Esophagus squamous epithelium (tissue), 5 donors: ENCODE data around the gene TMEM131L. TPM values are rescaled to one million over a fixed set of nuclear protein-coding genes. Genes with fewer than 3 reads are reported as not detected.
A peak's percentile ranks its signal among the peaks of the same experiment; 100 is the strongest.

Experiments
- DNase-seq: peaks from one replicate; lab custom pipeline; 2025; lab: John Stamatoyannopoulos, UW
- H3K27ac ChIP-seq, 4 donors: fragments of 200-600 bp; sonication (generic); one replicate each; pipeline ENCODE4 v1.5.1; 2016 to 2019; ENCODE audit warnings: mild to moderate bottlenecking in 1 of 4
- H3K27me3 ChIP-seq, 4 donors: fragments of 200-600 bp; sonication (generic); 1 replicate in 3 of 4; 2 replicates in 1 of 4; pipeline versions ENCODE4 v1.5.1 to v1.6.0; 2017 to 2021; ENCODE audit warnings: antibody characterized with exemption in 1 of 4
- H3K36me3 ChIP-seq, 3 donors: fragments of 200-600 bp; sonication (generic); one replicate each; pipeline ENCODE4 v1.5.1; 2016 to 2019
- H3K4me1 ChIP-seq, 3 donors: fragments of 200-600 bp; sonication (generic); one replicate each; pipeline ENCODE4 v1.5.1; 2017 to 2019
- H3K4me3 ChIP-seq, 4 donors: fragments of 200-600 bp; sonication (generic); 1 replicate in 3 of 4; 2 replicates in 1 of 4; pipeline ENCODE4 v1.5.1; 2016 to 2019; ENCODE audit warnings: mild to moderate bottlenecking in 2 of 4, moderate library complexity in 1 of 4
- H3K9me3 ChIP-seq, 3 donors: fragments of 200-600 bp; sonication (generic); one replicate each; pipeline ENCODE4 v1.5.1; 2016 to 2019
- POLR2A ChIP-seq, 4 donors: fragments of 450-650 bp; IDR thresholded peaks; one replicate each; pipeline ENCODE4 v1.6.1; 2017; ENCODE audit warnings: antibody characterized with exemption in 4 of 4, mild to moderate bottlenecking in 4 of 4, moderate library complexity in 3 of 4
- WGBS, 2 donors: methylation state at CpG; one replicate each; pipeline ENCODE4 v1.1.5; 2018; 5-methylcytosine and 5-hydroxymethylcytosine counted together
- intact Hi-C: fragments of 100-400 bp; cut with DNase I; formaldehyde crosslinking; loops from one replicate; pipeline ENCODE4 v1.15.0; 2022
- total RNA-seq, 4 donors: library from RNA; depleted of rRNA; stranded (reverse); fragments of >200 nt; gene quantifications; one replicate each; pipeline ENCODE4 v1.1.0, GENCODE V29; 2016
- TF ChIP-seq, protein P1 (sequence below), 6 experiments: fragments of 450-650 bp in 4 of 6; fragments of 200-600 bp in 2 of 6; sonication (generic) in 2 of 6; IDR thresholded peaks; one replicate each; pipeline ENCODE4 v1.5.1; 2016 to 2019; ENCODE audit warnings: antibody characterized with exemption in 6 of 6, mild to moderate bottlenecking in 4 of 6, moderate library complexity in 4 of 6
- donor health status: DM: yes; HTN: yes; CAD: no.

TMEM131L gene
- total RNA-seq, 4 donors from 2014 or later, result 9.2 to 14.7 (median 12.4) TPM

DNA sequence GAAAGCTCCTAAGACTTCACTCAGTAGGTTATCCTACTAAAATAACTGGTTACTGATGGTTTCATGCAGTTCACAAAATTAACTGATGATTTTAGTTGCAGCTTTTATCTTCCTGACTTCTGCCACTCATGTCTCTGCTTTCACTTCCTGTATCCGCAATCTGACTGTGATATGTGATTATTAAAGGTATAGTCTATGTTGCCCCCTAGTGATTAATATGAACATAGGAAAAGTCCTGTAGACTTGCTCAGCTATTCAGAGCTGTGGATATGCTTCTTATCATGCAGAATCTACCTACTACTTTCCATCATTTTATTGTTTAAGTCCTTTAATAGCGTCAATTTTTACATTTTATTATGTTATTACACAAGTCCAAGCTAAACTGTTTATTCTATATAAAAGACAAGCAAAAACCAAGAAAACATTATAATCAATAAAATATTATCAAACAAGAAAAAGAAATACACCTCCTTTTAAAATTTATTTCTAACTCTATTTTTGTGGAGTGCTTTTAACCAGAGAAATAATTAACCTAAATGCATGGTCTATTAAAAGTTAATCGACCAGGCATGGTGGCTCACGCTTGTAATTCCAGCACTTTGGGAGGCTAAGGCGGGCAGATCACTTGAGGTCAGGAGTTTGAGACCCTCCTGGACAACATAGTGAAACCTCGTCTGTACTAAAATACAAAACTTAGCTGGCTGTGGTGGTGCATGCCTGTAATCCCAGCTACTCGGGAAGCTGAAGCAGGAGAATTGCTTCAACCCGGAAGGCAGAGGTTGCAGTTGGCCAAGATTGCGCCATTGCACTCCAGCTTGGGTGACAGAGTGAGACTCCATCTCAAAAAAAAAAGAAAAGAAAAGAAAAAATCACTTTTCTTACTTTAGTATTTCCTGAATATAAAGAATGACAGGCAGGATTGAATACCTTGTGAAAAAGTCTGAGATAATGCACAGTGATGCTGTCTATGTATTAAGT lies 177.5 kb downstream of the TMEM131L start:
- WGBS, 2 donors, result 75 to 76% methylated on average over 9 of the region's 9 CpGs
- H3K27ac ChIP-seq, result no peak overlapping the region
- intact Hi-C loops, result no loop called here

DNA sequence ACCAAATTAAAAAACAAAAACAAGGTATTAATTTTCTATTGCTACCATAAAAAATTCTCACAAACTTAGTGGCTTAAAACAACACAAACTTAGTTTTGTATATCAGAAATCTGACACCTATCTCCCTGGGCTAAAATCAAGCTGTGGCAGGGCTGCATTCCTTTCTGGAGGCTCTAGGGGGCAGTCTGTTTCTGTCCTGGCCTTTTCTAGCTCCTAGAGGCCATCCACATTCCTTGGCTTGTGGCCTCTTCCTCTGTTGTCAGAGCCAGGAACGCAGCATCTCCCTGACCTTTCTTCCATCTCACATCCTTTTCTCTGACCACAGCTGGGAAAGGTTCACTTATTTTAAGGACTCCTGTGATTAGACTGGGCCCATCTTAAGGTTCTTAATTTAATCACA lies 179.0 kb downstream of the TMEM131L start:
- Histone ChIP-seq H3K27ac (no peak overlapping the region), H3K4me3 (no peak overlapping the region), H3K4me1 (no peaks in the 10 kb centered on the region), H3K36me3 (no peaks in the 10 kb centered on the region), H3K27me3 (no peaks in the 10 kb centered on the region), H3K9me3 (peaks cover 0 to 3% (median 0%) of the 10 kb centered on the region in 3 donors)
- TF ChIP-seq POLR2A (IDR thresholded peaks at IDR 0.05), result no peak
- TF ChIP-seq, protein P1, sequence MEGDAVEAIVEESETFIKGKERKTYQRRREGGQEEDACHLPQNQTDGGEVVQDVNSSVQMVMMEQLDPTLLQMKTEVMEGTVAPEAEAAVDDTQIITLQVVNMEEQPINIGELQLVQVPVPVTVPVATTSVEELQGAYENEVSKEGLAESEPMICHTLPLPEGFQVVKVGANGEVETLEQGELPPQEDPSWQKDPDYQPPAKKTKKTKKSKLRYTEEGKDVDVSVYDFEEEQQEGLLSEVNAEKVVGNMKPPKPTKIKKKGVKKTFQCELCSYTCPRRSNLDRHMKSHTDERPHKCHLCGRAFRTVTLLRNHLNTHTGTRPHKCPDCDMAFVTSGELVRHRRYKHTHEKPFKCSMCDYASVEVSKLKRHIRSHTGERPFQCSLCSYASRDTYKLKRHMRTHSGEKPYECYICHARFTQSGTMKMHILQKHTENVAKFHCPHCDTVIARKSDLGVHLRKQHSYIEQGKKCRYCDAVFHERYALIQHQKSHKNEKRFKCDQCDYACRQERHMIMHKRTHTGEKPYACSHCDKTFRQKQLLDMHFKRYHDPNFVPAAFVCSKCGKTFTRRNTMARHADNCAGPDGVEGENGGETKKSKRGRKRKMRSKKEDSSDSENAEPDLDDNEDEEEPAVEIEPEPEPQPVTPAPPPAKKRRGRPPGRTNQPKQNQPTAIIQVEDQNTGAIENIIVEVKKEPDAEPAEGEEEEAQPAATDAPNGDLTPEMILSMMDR (IDR thresholded peaks at IDR 0.05), result peak in 2 of 6 experiments; percentile 27 to 55
- 70 to 81% methylated on average over 1 of the region's 1 CpG for WGBS, 2 donors
- DNase-seq, result no peak
- intact Hi-C loops, result no loop called here

More for the DNA sequence above, 177.5 kb downstream of the TMEM131L start:
- Histone ChIP-seq H3K36me3 (no peaks in the 10 kb centered on the region), H3K9me3 (peaks cover 0 to 3% (median 0%) of the 10 kb centered on the region in 3 donors), H3K4me1 (no peaks in the 10 kb centered on the region), H3K27me3 (no peaks in the 10 kb centered on the region), H3K4me3 (no peak overlapping the region)
- DNase-seq, result no peak
- TF ChIP-seq POLR2A (IDR thresholded peaks at IDR 0.05), result no peak
- TF ChIP-seq, protein P1 (IDR thresholded peaks at IDR 0.05), result peak in 5 of 6 experiments; percentile 36 to 64 (median 44)

DNA sequence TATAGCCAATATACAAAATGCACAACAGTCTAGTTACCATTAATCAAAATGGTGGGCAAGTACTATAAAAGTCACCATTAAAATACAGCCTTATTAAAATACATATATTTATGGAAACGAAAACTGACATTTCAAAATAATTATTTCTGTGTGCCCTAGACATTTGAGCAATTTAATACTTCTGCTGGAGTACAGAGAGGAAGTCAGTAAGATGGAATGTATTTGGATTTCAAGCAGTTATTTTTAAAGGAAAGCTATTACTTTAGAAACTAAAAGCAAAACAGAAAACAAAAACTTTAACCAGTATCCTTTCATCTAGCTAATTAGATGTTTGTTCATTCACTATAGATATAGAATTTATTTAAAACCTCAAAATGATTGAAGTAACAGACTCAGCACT lies 180.1 kb downstream of the TMEM131L start:
- H3K27ac ChIP-seq, result no peak overlapping the region
- WGBS, 2 donors, result 67 to 81% methylated on average over 1 of the region's 1 CpG
- no peaks in the 10 kb centered on the region for H3K27me3 ChIP-seq
- no peak for DNase-seq
- TF ChIP-seq, protein P1 (IDR thresholded peaks at IDR 0.05), result no peak
- TF ChIP-seq POLR2A (IDR thresholded peaks at IDR 0.05), result no peak
- H3K36me3 ChIP-seq, result no peaks in the 10 kb centered on the region
- intact Hi-C loops, result no loop called here
- peaks cover 0 to 3% (median 0%) of the 10 kb centered on the region in 3 donors for H3K9me3 ChIP-seq
- H3K4me1 ChIP-seq, result peaks cover 0 to 1% (median 0%) of the 10 kb centered on the region in 3 donors
- H3K4me3 ChIP-seq, result no peak overlapping the region

DNA sequence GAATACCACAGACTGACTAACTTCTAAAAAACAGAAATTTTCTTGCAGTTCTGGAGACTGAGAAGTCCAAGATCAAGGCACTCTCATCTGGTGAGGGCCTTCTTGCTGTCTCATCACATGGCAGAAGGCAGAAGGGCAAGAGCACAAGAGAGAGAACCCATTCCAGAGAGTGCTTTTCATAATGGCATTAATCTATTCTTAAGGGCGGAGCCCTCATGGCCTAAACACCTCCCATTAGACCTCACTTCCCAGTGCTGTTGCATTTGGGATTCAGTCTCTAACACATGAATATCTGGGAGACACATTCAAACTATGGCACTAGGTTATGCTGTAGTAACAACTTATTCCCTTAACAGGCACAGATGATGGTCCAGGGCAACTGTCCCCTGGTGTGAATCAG lies 180.8 kb downstream of the TMEM131L start:
- 100% methylated on average over 1 of the region's 1 CpG; no CpG with 5 or more reads in 1 of the 2 donors for WGBS, 2 donors
- no peaks in the 10 kb centered on the region for H3K36me3 ChIP-seq
- no peaks in the 10 kb centered on the region for H3K27me3 ChIP-seq
- peaks cover 0 to 8% (median 0%) of the 10 kb centered on the region in 3 donors for H3K4me1 ChIP-seq
- TF ChIP-seq, protein P1 (IDR thresholded peaks at IDR 0.05), result no peak
- no peak for TF ChIP-seq POLR2A (IDR thresholded peaks at IDR 0.05)
- intact Hi-C loops, result no loop called here
- H3K27ac ChIP-seq, result no peak overlapping the region
- no peak for DNase-seq
- H3K9me3 ChIP-seq, result peaks cover 0 to 3% (median 0%) of the 10 kb centered on the region in 3 donors
- no peak overlapping the region for H3K4me3 ChIP-seq

DNA sequence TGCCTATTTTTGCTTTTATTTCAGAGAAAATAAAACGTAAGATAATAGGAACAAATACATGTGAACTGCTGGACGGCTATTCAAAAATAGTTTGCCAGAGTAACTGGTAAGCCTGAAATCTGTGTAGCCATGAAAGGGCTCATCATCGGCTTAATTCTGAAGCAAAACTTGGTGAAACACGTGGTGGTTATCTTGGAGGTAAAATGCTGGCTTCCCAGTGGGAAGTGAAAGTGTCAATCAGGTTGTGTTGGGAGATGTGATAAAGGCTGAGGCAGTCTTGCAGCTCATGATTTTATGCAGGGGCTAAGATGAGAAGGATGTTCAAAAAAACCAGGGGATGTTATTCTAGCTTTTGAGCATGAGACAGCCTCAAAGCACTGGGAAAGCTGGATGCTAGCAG lies 181.8 kb downstream of the TMEM131L start:
- H3K27me3 ChIP-seq, result no peaks in the 10 kb centered on the region
- H3K9me3 ChIP-seq, result peaks cover 0 to 3% (median 0%) of the 10 kb centered on the region in 3 donors
- 69 to 70% methylated on average over 4 of the region's 4 CpGs for WGBS, 2 donors
- DNase-seq, result no peak
- H3K27ac ChIP-seq, result no peak overlapping the region
- no peaks in the 10 kb centered on the region for H3K36me3 ChIP-seq
- intact Hi-C loops, result no loop called here
- H3K4me1 ChIP-seq, result peaks cover 0 to 15% (median 0%) of the 10 kb centered on the region in 3 donors
- H3K4me3 ChIP-seq, result no peak overlapping the region
- no peak for TF ChIP-seq POLR2A (IDR thresholded peaks at IDR 0.05)
- TF ChIP-seq, protein P1 (IDR thresholded peaks at IDR 0.05), result no peak
